Measurements from ENCODE around the gene EYS.

The EYS gene

GRCh38 chr6:65707126-65707826 lies at the start of gene EYS:
Gene EYS (minus strand): TSS chr6:65707226. CDS start chr6:65495410, 211,816 bp downstream.
- Histone ChIP-seq H3F3A (ENCODE audit: insufficient read depth, low read length) (no peaks in the 10 kb centered on the region), H3K4me2 (ENCODE audit: low read depth, low read length) (no peak within 1 kb of the TSS), H3K36me3 (replicated peaks; ENCODE audit: insufficient read depth, low read length) (no peaks in the 10 kb centered on the region), H3K9me2 (replicated peaks; ENCODE audit: insufficient read depth, low read length) (no peaks in the 10 kb centered on the region), H3K27ac (ENCODE audit: low read length) (no peak within 1 kb of the TSS), H3K79me2 (ENCODE audit: low read length) (no peaks in the 10 kb centered on the region), H3K4me1 (ENCODE audit: low read length) (no peaks in the 10 kb centered on the region), H3K4me3 (ENCODE audit: low read length) (no peak within 1 kb of the TSS), H3K27me3 (replicated peaks; ENCODE audit: insufficient read depth, low read length) (no peaks in the 10 kb centered on the region), H4K20me1 (ENCODE audit: insufficient read depth, low read length) (no peaks in the 10 kb centered on the region), H2AFZ (ENCODE audit: low read length) (no peak within 1 kb of the TSS), H3K9ac (ENCODE audit: low read length) (no peak within 1 kb of the TSS), H3K9me3 (replicated peaks; ENCODE audit: insufficient read depth, low read length) (no peaks in the 10 kb centered on the region)
- no peak for DNase-seq
- TF ChIP-seq EZH2phosphoT487 (IDR thresholded peaks at IDR 0.05; ENCODE audit: low read length): no peak
- no peak for TF ChIP-seq CTCF (IDR thresholded peaks at IDR 0.05; ENCODE audit: low read length)
- no peak for TF ChIP-seq EZH2 (optimal IDR thresholded peaks at IDR 0.05; ENCODE audit: low read depth, low read length)

- H3K4me3 ChIP-seq (ENCODE audit: low read length): no peak overlapping the region
- no peaks in the 10 kb centered on the region; the same call in 1 of the 2 replicates for H3K36me3 ChIP-seq (replicated peaks; ENCODE audit: insufficient read depth, low read length)
- H3K4me2 ChIP-seq (ENCODE audit: low read depth, low read length): no peak overlapping the region
- H3K9ac ChIP-seq (ENCODE audit: low read length): no peak overlapping the region
- H4K20me1 ChIP-seq (ENCODE audit: insufficient read depth, low read length): no peaks in the 10 kb centered on the region
- no peaks in the 10 kb centered on the region for H3K4me1 ChIP-seq (ENCODE audit: low read length)
- no peaks in the 10 kb centered on the region for H3F3A ChIP-seq (ENCODE audit: insufficient read depth, low read length)
- no peaks in the 10 kb centered on the region for H3K9me3 ChIP-seq (replicated peaks; ENCODE audit: insufficient read depth, low read length)
- no peak overlapping the region for H2AFZ ChIP-seq (ENCODE audit: low read length)
- no peak for DNase-seq
- H3K27ac ChIP-seq (ENCODE audit: low read length): no peak overlapping the region
- TF ChIP-seq EZH2phosphoT487 (IDR thresholded peaks at IDR 0.05; ENCODE audit: low read length): no peak
- no peak for TF ChIP-seq EZH2 (optimal IDR thresholded peaks at IDR 0.05; ENCODE audit: low read depth, low read length)
- no peak for TF ChIP-seq CTCF (IDR thresholded peaks at IDR 0.05; ENCODE audit: low read length)
- H3K9me2 ChIP-seq (replicated peaks; ENCODE audit: insufficient read depth, low read length): no peaks in the 10 kb centered on the region
- H3K27me3 ChIP-seq (replicated peaks; ENCODE audit: insufficient read depth, low read length): no peaks in the 10 kb centered on the region
- no peaks in the 10 kb centered on the region for H3K79me2 ChIP-seq (ENCODE audit: low read length)
Observed at GRCh38 chr6:65746302-65746701, 39.3 kb upstream of the EYS start.

- Histone ChIP-seq H3K27me3 (replicated peaks; ENCODE audit: insufficient read depth, low read length) (no peaks in the 10 kb centered on the region), H3K4me3 (ENCODE audit: low read length) (no peak overlapping the region), H3K36me3 (replicated peaks; ENCODE audit: insufficient read depth, low read length) (no peaks in the 10 kb centered on the region; the same call in 1 of the 2 replicates), H3K4me2 (ENCODE audit: low read depth, low read length) (no peak overlapping the region), H3K9me3 (replicated peaks; ENCODE audit: insufficient read depth, low read length) (no peaks in the 10 kb centered on the region), H3K4me1 (ENCODE audit: low read length) (no peaks in the 10 kb centered on the region), H2AFZ (ENCODE audit: low read length) (no peak overlapping the region), H4K20me1 (ENCODE audit: insufficient read depth, low read length) (no peaks in the 10 kb centered on the region), H3K79me2 (ENCODE audit: low read length) (no peaks in the 10 kb centered on the region), H3K9ac (ENCODE audit: low read length) (no peak overlapping the region), H3F3A (ENCODE audit: insufficient read depth, low read length) (no peaks in the 10 kb centered on the region), H3K27ac (ENCODE audit: low read length) (no peak overlapping the region), H3K9me2 (replicated peaks; ENCODE audit: insufficient read depth, low read length) (no peaks in the 10 kb centered on the region)
- DNase-seq: no peak
- TF ChIP-seq CTCF (IDR thresholded peaks at IDR 0.05; ENCODE audit: low read length) (no peak), EZH2 (optimal IDR thresholded peaks at IDR 0.05; ENCODE audit: low read depth, low read length) (no peak)
Observed at GRCh38 chr6:65745614-65746013, 38.6 kb upstream of the EYS start.

All from MM.1S (cell line).